ENCODE data around the gene RREB1. TPM values are rescaled to one million over a fixed set of nuclear protein-coding genes. Genes with fewer than 3 reads are reported as not detected.

The RREB1 gene
- total and polyA plus RNA-seq, 2 of the 4 experiments (the other 2 are of a cell fraction) = 8.4 to 14.5 TPM

GRCh38 chr6:7078856-7079255 lies 28.9 kb upstream of the RREB1 start:
- in situ Hi-C loops (cut with MboI; ENCODE audit: low sequenced_read_pairs) = no loop called here
- BruUV-seq (replicated peaks) = no TSS peak
- Histone ChIP-seq H2BK120ac (ENCODE audit: low read depth, low read length) (no peak overlapping the region), H4K8ac (ENCODE audit: low read depth in 2 of 2, low read length in 2 of 2) (no peak overlapping the region), H3K4me2 (ENCODE audit: low read depth, low read length) (no peak overlapping the region), H3K27ac (ENCODE audit: insufficient read depth, low read length) (no peak overlapping the region), H2BK15ac (ENCODE audit: low read depth, low read length) (no peak overlapping the region), H3K9ac (ENCODE audit: low read depth, low read length) (no peak overlapping the region), H2AFZ (replicated peaks; ENCODE audit: low read length, poor library complexity) (no peak overlapping the region), H2AK5ac (ENCODE audit: low read depth, low read length) (no peak overlapping the region), H3K18ac (ENCODE audit: low read depth, low read length) (no peak overlapping the region), H2BK20ac (ENCODE audit: low read depth, low read length) (no peak overlapping the region), H4K91ac (ENCODE audit: insufficient read depth, low read depth, low read length) (no peak overlapping the region), H3K27me3 (ENCODE audit: control insufficient read depth, insufficient read depth, low read length) (no peaks in the 10 kb centered on the region), H2BK5ac (ENCODE audit: low read depth, low read length, poor library complexity, severe bottlenecking) (no peak overlapping the region), H2AK9ac (replicated peaks; ENCODE audit: low read depth, low read length, poor library complexity) (no peak overlapping the region), H3K9me1 (ENCODE audit: insufficient read depth, low read length) (no peaks in the 10 kb centered on the region), H3K4me3 (ENCODE audit: insufficient read depth, low read depth, low read length) (no peak overlapping the region), H3K36me3 (ENCODE audit: control insufficient read depth, insufficient read depth, low read length) (no peaks in the 10 kb centered on the region), H4K5ac (ENCODE audit: low read depth, low read length) (no peak overlapping the region), H3K79me1 (ENCODE audit: low read depth in 1 of 2, low read length in 2 of 2) (no peaks in the 10 kb centered on the region), H3K56ac (ENCODE audit: extremely low read depth, insufficient read depth, low read length) (no peak overlapping the region), H3K4ac (ENCODE audit: low read depth, low read length) (no peak overlapping the region), H4K20me1 (ENCODE audit: insufficient read depth, low read length) (no peaks in the 10 kb centered on the region), H3K4me1 (ENCODE audit: control insufficient read depth, insufficient read depth, low read length) (no peaks in the 10 kb centered on the region), H3K14ac (replicated peaks; ENCODE audit: low read depth, low read length) (no peak overlapping the region), H3K9me3 (ENCODE audit: control insufficient read depth, insufficient read depth, low read length) (no peaks in the 10 kb centered on the region), H3K23ac (ENCODE audit: low read depth, low read length) (no peak overlapping the region)
- intact Hi-C loops (cut with micrococcal nuclease) = no loop called here
- dilution Hi-C loops (cut with HindIII; ENCODE audit: low sequenced_read_pairs, unreplicated experiment) = no loop called here
- ChIA-PET POLR2A (ENCODE audit: unreplicated experiment) (no interaction called here), CTCF (interaction anchor here (0.6 kb wide), 1 partner anchor 161 kb away, joined by 3 read pairs; no protein-coding TSS in a partner anchor)
- DNase-seq (no peak), ATAC-seq (ENCODE audit: low read depth) (no peak)
- TF ChIP-seq RFX5 (IDR thresholded peaks at IDR 0.05; ENCODE audit: low read depth, low read length) (no peak), FOS (IDR thresholded peaks at IDR 0.05; ENCODE audit: low read depth, low read length) (no peak), MAFK (IDR thresholded peaks at IDR 0.05; ENCODE audit: low read depth, low read length) (no peak), BHLHE40 (IDR thresholded peaks at IDR 0.05; ENCODE audit: low read depth, low read length) (no peak), RAD21 (IDR thresholded peaks at IDR 0.05; ENCODE audit: low read length) (no peak), MAZ (IDR thresholded peaks at IDR 0.05; ENCODE audit: borderline replicate concordance, low read depth, low read length) (no peak)
- TF ChIP-seq, protein P1, sequence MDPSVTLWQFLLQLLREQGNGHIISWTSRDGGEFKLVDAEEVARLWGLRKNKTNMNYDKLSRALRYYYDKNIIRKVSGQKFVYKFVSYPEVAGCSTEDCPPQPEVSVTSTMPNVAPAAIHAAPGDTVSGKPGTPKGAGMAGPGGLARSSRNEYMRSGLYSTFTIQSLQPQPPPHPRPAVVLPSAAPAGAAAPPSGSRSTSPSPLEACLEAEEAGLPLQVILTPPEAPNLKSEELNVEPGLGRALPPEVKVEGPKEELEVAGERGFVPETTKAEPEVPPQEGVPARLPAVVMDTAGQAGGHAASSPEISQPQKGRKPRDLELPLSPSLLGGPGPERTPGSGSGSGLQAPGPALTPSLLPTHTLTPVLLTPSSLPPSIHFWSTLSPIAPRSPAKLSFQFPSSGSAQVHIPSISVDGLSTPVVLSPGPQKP (IDR thresholded peaks at IDR 0.05; ENCODE audit: borderline replicate concordance, low read depth, low read length) = no peak
- TF ChIP-seq, protein P2, sequence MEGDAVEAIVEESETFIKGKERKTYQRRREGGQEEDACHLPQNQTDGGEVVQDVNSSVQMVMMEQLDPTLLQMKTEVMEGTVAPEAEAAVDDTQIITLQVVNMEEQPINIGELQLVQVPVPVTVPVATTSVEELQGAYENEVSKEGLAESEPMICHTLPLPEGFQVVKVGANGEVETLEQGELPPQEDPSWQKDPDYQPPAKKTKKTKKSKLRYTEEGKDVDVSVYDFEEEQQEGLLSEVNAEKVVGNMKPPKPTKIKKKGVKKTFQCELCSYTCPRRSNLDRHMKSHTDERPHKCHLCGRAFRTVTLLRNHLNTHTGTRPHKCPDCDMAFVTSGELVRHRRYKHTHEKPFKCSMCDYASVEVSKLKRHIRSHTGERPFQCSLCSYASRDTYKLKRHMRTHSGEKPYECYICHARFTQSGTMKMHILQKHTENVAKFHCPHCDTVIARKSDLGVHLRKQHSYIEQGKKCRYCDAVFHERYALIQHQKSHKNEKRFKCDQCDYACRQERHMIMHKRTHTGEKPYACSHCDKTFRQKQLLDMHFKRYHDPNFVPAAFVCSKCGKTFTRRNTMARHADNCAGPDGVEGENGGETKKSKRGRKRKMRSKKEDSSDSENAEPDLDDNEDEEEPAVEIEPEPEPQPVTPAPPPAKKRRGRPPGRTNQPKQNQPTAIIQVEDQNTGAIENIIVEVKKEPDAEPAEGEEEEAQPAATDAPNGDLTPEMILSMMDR (conservative IDR thresholded peaks at IDR 0.05; ENCODE audit: low read depth, low read length) = no peak
- WGBS, 2 experiments (ENCODE audit: extremely low coverage in 2 of 2, insufficient read length in 1 of 2) = 89 to 100% methylated on average over 1 to 6 of the region's 6 CpGs
